CD4-positive, alpha-beta T cell treated with Interleukin-6 at 100 ng/mL for 8 hours (primary cell): ENCODE data around the gene FAH.

Experiments
- DNase-seq: peaks from one replicate; pipeline ENCODE4 v3.0.0-alpha.2; 2020; ENCODE audit warnings: mixed read lengths, low spot score

Gene FAH

DNA sequence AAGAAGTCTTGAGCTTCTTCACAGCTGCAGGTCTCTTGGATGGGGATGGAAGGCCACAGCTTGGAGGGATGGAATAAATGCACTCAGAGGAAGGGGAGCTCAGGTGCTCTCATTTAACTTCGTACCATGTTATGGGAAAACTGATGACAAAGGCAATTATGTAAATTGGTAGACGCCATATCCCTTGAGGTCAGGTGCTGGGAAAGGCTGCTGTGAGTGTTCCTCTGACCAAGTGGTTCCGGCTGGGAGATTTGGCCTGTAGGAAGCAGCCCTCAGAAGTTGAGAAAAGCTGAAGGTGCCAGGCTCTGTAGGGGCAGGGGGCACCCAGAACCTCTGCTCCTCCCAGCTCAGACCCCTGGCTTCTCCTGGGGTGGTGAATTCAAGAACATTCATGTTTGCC lies 47.1 kb downstream of the FAH start:
- no peak for DNase-seq

DNA sequence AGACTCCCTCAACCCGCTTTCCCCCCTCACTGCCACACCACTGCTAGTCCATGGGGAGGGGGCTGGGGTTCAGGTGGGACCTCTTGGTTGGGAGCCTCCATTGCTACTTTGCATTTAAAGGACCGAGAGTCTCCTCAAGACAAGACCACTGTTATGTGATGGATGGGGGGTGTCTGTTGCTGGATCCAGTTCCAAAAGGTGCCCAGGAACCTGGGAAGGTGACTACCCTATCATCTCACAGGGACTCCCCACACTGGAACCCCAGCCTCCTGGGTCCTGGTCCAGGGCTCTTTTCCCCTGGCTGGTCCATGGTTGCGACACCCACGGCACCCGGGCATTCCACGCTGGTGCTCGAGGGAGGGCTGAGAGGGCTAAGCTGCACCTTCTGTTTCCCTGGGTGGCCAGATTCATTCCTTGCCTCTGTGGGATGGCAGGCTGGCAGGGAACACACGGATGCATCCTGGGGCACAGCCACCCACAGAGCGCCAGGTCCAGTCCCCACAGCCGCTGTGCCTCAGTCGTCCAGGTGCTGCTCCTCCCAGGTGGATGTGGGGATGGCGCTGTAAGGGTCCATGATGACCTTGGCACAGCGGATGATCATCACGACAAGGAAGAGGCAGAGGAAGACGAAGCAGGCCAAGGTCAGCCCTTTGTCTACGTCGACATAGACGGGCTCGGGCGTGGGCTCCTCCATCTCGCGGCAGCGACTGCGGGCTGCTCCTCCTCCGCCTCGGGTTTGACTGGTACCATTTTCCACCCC lies 48.6 kb downstream of the FAH start:
- no peak for DNase-seq

DNA sequence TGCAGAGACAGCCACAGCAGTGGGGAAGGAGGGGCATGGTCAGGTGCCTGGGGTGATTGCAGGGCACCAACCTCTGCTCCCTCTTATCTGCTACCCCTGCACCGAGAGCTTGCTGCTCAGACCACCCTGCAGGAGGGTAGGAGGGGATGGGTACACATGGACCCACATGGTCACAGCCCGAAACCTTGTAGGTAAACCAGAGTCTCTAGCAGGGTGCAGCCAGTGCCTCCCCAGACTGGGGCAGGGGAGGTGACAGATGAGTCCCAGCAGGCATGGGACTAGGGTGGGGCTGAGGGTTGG lies 49.2 kb downstream of the FAH start:
- no peak for DNase-seq

DNA sequence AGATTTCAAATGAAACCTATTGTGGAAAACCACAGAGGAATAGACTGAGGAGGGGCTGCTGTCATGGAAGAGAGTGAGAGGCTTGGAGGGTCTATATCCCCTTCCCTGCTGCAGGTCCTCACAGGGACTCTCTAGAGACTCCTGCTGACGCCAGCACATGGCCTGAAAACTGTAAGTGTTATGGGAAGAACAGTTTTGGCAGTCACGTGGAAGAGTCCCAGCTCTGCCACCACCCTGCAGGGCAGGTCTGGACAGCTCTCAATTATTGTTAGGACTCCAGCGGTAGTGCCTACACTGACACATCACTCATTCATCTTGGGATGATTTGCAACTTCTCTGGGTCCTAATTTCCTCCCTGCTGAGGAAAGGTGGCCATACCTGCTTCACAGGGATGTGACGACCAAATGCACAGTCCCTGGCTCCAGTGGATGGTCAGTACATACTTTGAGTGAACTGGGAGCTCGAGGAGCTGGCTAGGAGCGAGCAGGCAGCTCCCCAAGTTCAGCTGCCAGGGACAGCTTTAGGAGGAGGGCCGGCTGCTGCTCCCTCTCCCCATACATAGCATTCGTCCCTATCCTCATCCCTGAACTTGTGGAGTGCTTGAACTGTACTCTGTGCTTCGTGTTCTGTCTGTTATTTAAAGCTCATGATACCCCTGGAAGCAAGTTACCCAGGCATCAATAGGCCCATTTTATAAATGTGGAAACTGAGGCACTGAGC lies 50.0 kb downstream of the FAH start:
- no peak for DNase-seq

DNA sequence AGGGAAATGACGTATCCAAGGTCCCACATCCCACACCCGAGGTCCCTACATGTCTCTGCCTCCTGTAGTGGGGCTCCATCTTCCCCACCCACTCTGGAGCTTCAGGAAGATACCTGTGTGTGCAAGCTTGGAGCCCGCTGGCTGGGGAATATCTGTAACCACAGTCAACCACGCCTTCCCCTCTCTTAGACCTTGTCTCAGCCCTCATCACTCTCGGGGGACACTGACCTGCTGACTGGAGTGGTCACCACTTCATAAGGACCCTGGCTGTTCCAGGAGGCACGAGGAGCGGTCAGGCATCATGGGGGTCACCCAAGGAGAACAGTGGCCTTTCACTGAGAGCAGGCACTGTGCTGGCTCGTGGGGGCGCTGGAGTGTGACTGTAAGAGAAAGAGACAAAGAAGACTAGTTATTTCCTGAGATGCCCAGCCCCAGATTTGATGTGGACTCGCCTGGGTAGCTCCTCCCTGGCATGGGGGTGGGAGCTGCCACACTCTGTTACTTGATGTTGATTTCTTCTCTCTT lies 50.6 kb downstream of the FAH start:
- no peak for DNase-seq

DNA sequence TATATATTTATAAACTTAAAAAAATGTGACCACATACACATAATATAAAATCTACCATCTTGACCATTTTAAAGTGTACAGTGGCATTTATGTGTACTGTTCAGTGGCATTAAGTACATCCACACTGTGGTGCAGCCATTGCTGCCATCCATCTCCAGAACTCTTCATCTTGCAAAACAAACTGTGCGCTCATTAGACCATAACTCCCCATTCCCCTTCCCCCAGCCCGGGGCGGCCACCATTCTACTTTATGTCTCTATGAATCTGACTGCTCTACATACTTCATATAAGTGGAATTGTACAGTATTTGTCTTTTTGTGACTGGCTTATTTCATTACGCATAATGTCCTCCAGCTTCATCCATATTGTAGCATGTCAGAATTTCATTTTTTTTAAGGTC lies 51.4 kb downstream of the FAH start:
- no peak for DNase-seq

DNA sequence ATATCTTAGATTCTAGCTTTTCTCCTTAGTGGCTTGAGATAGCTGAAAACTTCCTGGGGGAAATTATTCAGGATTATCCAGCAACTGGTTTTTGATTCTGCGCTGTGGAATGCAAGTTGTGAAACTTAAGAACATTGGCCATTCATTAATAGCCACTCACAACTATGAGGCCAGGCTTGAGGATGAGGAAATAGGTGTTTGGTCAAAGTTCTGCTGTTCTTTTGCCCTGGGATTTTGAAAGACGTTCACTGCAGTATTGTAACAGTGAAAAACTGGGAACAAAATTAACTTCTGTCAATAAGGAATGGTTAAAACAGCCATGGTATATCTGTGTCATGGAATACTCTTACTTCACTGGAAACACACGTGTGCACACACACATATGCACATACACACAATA lies 55.1 kb downstream of the FAH start:
- DNase-seq: no peak

DNA sequence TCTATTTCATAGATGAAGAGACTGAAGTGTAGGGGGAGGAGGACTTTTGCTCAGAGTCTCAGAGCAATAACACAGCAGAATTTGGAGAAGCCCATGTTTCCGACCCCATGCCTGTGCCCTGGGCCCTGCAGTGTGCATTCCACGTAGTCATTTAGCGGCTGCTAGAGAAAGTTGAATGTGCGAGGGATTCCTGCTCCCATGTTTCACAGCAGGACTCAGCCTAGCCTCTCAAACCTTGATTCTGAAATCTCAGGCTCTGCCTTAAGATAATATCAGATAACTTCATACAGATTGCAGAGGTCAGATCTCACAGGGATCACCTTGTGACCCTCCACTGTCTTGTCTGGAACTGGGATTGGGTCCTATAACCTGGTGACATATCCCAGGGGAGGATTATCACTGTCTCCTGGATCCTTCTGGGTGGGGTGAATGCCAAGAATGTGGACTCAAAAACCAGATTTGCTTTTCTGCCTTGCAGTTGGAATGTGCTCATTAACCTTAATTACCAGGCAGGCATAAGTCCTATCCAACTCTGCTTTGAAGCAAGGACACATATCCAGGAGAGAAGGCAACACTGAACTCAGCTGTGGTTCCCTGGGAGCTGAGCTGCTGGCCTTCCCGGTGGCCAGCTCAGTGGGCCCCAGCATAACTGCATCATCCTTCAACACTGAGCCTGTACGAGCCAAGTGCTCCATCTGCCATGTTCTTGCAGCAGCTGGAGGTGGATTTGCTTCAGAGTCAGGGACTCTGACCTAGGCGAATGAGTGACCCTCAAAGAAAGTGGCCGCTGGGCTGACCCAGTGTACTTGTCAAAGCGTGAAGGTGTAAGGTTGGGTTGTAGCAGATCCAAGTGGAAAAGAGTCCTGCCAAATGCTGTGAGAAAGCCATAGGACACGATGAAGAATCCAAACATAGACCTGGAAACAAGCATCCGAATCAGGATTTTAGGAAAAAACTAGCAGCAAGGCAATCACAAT lies 56.2 kb downstream of the FAH start:
- no peak for DNase-seq

DNA sequence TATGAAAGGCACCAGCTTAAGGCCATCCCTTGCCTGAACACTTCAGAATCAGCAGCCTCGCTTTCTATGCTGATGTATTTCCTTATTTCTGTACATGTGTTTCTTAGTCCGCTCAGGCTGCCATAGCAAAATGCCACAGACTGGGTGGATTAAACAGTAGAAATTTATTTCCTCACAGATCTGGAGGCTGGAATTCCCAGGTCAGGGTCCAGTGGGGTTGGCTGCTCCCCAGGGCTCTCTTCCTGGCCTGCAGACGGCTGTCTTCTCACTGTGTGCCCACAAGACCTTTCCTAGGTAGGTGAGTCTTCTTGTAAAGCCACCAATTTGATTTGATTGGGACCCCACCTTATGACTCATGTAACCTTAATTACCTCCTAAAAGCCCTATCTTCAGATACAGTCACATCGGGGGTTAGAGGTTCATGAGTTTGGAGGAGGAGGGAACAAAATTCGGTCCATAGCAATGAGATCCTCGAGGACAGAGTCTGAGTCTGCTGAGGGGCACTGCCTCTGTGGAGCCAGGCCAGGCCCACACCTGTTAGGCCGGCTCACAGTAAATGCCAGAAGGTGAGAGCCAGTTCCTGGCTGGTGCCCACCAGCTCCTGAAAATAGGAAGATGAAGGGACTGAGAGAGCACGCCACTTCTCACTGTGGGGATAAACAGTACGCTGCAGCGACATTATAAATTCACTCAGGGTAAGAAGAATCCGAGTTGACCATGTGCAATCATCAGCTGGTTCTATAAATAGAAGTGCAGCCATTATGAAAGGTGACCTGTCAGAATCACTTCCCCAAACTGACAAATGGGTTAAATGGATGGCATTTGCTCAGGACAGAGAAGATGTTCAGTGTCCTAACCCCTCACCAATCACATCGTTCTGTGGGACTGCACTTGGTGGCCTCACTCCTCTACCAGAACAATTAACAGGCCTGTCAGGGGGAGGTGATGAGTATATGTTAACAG lies 58.1 kb downstream of the FAH start:
- DNase-seq: no peak

DNA sequence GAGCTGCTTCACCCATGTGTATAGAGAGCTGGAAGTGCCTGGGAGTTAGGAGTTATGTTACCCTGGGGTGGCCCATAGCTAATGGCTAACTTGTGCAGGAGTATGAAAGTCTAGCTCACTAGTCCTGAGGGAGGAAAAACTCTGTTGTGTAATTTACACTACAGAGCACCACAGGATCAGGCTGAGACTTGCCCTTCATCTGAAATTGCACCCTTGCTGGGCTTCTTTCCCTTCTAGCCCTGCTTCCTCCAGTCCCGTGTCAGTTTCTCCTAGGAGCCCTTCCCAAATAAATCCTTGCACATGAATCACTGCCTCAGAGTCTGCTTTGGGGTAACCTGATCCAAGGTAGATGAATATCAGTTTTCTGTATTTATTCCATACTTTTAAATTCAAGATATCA lies 59.2 kb downstream of the FAH start:
- DNase-seq: no peak

DNA sequence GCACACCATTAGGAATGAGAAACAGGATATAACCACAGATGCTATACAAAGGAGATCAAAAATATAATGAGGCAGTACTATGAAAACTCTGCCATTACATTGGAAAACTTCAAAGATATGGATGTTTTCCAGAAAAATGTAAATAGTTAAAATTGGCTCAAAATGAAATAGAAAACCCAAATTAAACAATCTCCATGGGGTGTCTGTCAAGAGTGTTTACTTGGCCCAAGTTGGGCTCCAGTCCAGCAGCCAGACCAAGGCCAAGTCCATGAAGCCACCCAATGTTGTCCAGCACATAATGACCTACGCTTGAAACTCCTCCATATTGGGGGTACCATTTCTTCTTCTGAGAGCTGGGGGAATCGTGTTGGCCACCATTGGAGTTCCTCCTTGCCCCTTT lies 62.1 kb downstream of the FAH start:
- DNase-seq: no peak

DNA sequence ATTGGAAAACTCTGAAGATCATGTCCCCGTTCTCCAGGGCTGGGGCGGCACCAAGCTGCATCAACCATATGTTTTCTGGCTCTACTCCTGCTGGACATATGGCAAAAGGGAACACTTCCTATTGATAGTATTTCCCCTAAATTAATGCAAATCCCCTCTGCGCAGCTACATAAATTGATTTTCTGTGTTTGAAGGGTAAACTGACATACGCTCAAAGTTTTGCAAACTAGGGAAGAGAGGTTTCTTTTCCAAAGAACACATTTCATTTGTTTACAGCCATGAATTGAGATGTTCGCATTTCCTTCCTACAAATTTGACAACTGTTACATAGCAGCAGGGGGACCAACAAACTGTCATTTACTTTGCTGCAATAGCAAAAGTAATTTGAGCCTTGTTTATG lies 63.3 kb downstream of the FAH start:
- DNase-seq: no peak

DNA sequence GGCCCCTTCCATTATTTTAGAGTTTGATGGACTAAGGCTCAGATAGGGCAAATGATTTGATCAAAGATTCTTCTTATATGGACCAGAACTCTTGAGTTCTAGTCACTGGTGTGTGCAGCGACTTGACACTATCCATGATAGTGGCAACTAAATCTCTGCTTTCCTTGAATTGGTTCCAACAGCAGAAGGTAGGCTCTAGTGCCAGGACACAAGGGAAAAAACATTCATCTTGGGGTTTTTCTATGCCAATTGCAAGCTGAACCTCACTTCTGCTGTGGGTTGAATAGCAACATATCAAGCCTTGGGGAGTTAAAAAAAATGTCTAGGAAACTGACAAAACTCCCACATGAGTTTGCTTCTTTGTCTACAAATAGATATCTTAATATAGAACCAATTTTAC lies 64.1 kb downstream of the FAH start:
- no peak for DNase-seq

DNA sequence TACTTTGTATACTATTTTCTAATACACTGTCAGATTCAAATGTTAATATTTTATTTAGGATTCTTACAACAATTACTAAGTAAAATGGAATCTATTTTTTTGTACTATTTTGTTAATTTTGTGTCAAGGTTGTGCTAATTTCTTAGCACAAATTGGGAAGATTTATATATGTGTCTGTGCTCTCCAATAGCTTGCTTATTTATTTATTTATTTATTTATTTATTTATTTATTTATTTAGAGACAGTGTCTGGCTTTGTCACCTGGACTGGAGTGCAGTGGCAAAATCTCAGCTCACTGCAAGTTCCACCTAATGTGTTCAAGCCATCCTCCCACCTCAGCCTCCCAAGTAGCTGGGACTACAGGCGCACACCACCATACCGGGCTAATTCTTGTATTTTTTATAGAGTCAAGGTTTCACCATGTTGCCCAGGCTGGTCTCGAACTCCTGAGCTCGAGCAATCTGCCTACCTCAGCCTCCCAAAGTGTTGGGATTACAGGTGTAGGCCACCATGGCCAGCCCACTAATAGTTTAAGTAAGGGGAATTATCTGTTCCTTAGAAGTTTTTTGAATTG lies 64.6 kb downstream of the FAH start:
- no peak for DNase-seq

DNA sequence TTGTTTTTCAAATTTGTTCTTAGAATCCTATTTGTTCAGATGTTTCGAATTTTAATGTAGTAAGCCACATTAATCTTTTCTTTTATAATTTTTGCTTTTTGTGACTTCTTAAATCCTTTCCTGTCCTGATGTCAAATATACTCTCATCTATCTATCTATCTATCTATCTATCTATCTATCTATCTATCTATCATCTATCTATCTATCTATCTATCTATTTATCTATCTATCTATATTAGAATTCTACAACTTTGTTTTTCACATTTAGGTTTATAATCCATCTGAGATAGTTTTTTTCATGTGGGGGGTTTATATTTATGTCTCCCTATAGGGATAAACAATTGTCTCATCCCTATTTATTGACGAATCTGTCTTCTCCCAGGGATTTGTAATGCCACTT lies 67.2 kb downstream of the FAH start:
- DNase-seq: no peak

DNA sequence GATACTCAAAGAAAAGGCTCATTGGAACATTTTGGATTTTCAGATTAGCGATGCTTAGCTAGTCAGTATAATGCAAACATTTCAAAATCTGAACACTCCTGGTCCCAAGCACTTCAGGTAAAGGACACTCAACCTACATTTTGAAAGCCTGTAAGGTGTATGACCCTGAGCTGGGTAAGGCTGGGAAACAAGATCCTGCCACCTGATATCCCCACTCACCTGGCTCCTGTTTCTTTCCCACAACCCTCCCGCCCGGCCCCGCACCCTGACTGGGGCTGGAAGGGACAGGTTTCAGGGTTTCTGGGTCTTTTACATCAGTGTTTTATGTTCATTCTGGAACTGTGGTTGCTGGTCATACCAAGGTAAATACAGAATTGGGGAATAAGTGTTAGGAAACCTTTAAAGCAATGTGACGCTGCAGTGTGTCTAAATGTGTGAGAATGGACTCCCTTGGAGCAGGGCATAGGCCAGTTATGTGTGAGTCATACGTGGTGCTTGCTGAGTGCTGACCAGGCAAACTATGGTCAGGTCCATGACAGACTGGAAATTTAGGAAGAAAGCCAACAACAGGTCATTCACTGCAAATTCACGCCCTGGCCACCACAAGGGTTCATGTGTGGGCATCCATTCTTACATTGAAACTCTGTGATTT lies 76.3 kb downstream of the FAH start:
- no peak for DNase-seq

DNA sequence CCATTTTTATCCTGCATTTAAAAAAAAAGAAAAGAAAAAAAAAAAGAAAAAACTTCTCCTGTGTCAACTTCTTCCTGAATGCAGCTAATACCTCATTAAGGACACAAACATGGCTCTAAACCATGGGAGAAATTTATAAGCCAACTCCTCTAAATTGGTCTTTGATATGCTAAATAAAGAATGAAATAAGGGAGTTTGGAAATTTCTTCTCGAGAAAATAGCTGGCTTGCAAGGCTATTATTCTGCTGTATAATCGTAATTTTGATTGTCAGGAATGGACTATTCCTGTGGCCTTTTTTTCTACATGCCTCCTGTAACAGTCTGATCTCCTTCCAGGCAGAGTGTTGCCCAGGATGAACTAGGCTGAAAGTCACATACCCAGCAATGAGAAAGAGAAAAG lies 78.6 kb downstream of the FAH start:
- no peak for DNase-seq

DNA sequence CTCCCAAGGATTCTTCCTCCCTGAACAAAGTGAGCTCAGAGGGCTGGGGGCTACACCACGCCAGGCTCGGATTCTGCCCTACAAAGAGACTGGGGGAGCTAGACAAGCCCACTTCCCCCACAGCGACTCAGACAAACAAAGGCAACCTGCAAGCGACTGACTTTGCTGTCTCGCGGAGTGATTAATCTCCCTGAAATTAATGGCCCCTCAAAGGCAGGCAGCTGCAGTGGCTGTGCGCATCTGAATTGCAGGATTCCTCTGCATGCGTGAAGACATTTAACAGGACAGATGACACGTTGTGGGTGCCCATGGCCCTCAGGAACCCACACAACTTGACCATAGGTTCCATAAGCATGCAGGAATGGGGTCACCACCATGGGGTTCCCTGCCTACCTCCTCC lies 80.8 kb downstream of the FAH start:
- no peak for DNase-seq

DNA sequence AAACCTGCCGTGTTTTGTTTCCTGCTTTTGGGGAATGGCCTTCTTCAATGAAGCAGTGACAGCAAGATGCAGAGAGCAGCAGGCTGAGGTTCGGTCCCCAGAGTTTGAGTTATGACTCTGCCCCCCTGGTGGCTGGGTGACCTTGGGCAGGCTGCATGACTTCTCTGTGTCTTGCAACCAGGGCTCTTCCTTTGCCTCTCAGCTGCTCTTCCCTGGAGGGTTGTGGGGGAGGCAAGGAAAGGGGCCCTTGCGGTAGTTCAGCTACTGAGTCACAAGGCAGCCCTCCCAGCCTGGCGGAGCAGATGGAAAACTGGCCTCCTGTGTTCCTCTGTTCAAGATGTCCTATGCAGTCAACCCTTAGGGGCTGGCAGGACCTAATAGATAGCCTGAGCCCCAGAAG lies 82.1 kb downstream of the FAH start:
- DNase-seq: peak; percentile 9
